Spleen (tissue), 11 donors: ENCODE data around the gene PPCDC. TPM values are rescaled to one million over a fixed set of nuclear protein-coding genes. Genes with fewer than 3 reads are reported as not detected.

Source experiments
- DNase-seq: peaks from one replicate; pipeline ENCODE4 v3.0.0-alpha.2; 2020
- H3K27ac ChIP-seq, 8 donors: fragments of 200-600 bp; sonication (generic) in 7 of 8; 1 replicate in 4 of 8; 2 replicates in 4 of 8; pipeline versions ENCODE4 v1.5.0 to v1.8.0; 2016 to 2021; ENCODE audit warnings: inconsistent platforms in 4 of 8, mild to moderate bottlenecking in 4 of 8, moderate library complexity in 1 of 8
- H3K27me3 ChIP-seq, 7 donors: fragments of 200-600 bp; sonication (generic) in 6 of 7; replicated peaks in 1 of 7; 1 replicate in 4 of 7; 2 replicates in 3 of 7; pipeline versions ENCODE4 v1.5.0 to v1.8.0; 2016 to 2021; ENCODE audit warnings: inconsistent platforms in 3 of 7, mild to moderate bottlenecking in 1 of 7
- H3K36me3 ChIP-seq, 6 donors: fragments of 200-600 bp; sonication (generic) in 5 of 6; 1 replicate in 4 of 6; 2 replicates in 2 of 6; pipeline versions ENCODE4 v1.5.0 to v1.8.0; 2016 to 2021; ENCODE audit warnings: inconsistent platforms in 2 of 6
- H3K4me1 ChIP-seq, 6 donors: fragments of 200-600 bp; sonication (generic) in 5 of 6; 1 replicate in 3 of 6; 2 replicates in 3 of 6; pipeline versions ENCODE4 v1.5.0 to v1.8.0; 2016 to 2021; ENCODE audit warnings: inconsistent platforms in 3 of 6
- H3K4me3 ChIP-seq, 8 donors: fragments of 200-600 bp; sonication (generic) in 7 of 8; 1 replicate in 4 of 8; 2 replicates in 4 of 8; pipeline versions ENCODE4 v1.5.0 to v1.8.0; 2016 to 2021; ENCODE audit warnings: inconsistent platforms in 4 of 8, mild to moderate bottlenecking in 4 of 8, moderate library complexity in 2 of 8
- H3K9me3 ChIP-seq, 8 donors: fragments of 200-600 bp; sonication (generic) in 7 of 8; 1 replicate in 4 of 8; 2 replicates in 4 of 8; pipeline versions ENCODE4 v1.5.0 to v1.8.0; 2016 to 2021; ENCODE audit warnings: inconsistent platforms in 4 of 8
- POLR2A ChIP-seq, 3 donors: fragments of 450-650 bp; IDR thresholded peaks; one replicate each; pipeline ENCODE4 v1.5.1; 2017; ENCODE audit warnings: antibody characterized with exemption in 3 of 3, mild to moderate bottlenecking in 1 of 3
- POLR2AphosphoS5 ChIP-seq, 3 donors: sonication (generic); formaldehyde crosslinking; IDR thresholded peaks; one replicate each; pipeline ENCODE4 v1.5.1; 2017; ENCODE audit warnings: antibody characterized with exemption in 3 of 3
- WGBS, 5 donors: extraction: QIAGEN DNeasy Blood & Tissue Kit in 3 of 5; methylation state at CpG; one replicate each; pipeline versions ENCODE4 v1.1.5 to v1.1.7; 2013 to 2018; 5-methylcytosine and 5-hydroxymethylcytosine counted together
- intact Hi-C: fragments of 100-400 bp; cut with DNase I; formaldehyde crosslinking; loops from one replicate; pipeline ENCODE4 v1.15.0; 2023; ENCODE audit warnings: low total_unique reads
- polyA plus RNA-seq, 3 donors: library from polyadenylated mRNA; stranded (reverse); fragments of 200-250 nt; gene quantifications; one replicate each; pipeline ENCODE4 v1.2.1, GENCODE V29; 2013
- small RNA-seq, 4 donors: library from RNA; depleted of rRNA; stranded (forward); fragments of <200 nt; gene quantifications; one replicate each; pipeline ENCODE3, GENCODE V24; 2016
- total RNA-seq, 7 donors: library from RNA; depleted of rRNA in 3 of 7; stranded (reverse); fragments of >200 nt in 3 of 7; fragmentation: NEBNext Ultra II Directional in 4 of 7; extraction: Animal tissue kit (Norgen Biotek cat#: 25700) in 4 of 7; gene quantifications; one replicate each; pipeline versions ENCODE4 v1.1.0 to v1.2.1, GENCODE V29; 2016 to 2021
- TF ChIP-seq, protein P1 (sequence below), 11 experiments: fragments of 200-600 bp in 7 of 11; fragments of 450-650 bp in 4 of 11; sonication (generic) in 4 of 11; IDR thresholded peaks in 8 of 11; conservative IDR thresholded peaks in 3 of 11; 1 replicate in 7 of 11; 2 replicates in 4 of 11; pipeline versions ENCODE4 v1.4.0 to v1.8.0; 2016 to 2021; ENCODE audit warnings: antibody characterized with exemption in 11 of 11, inconsistent platforms in 4 of 11, mild to moderate bottlenecking in 1 of 11
- donor health status: healthy with polysubstance abuse.
- donor health status: DM: no; HTN: no; CAD: no; lungs with moderate emphysema.
- donor health status: DM: no; HTN: no; CAD: no.
- donor health status: Bipolar disorder and iron deficiency.
- donor health status: healthy.
- donor health status: DM: no; HTN: no; CAD: no.
- donor health status: DM: yes; HTN: yes; CAD: no.

Gene PPCDC
- total and polyA plus RNA-seq, 10 donors, result 13.8 to 29.0 (median 22.2) TPM

- intact Hi-C loops, result no loop called here
- DNase-seq, result no peak
Measured at GRCh38 chr15:75095594-75095993, 72.2 kb downstream of the PPCDC start.

DNA sequence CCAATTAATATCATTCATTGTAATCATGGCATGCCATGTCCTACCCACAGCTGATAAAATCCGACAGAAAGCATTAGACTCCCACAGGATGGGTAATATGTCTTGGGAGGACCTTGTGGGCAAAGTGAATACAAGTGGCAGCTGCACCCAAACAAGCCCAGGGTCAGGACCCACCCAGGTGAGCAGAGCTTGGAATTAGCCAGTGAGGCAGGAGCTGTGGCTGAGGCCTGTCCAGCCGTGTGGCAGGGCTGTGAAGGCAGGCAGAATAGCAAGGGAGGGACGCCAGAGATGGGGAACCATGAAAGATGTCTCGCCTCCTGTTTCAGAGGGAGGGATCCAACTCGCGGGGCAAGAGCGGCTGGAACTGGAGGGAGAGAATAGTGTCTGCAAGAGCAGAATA is 74.5 kb downstream of the PPCDC start:
- peaks cover 0 to 11% (median 3%) of the 10 kb centered on the region in 6 donors for H3K4me1 ChIP-seq
- WGBS, 5 donors, result 77 to 94% (median 91%) methylated on average over 7 of the region's 7 CpGs
- no peaks in the 10 kb centered on the region for H3K36me3 ChIP-seq
- no peak overlapping the region for H3K27ac ChIP-seq
- TF ChIP-seq, protein P1, sequence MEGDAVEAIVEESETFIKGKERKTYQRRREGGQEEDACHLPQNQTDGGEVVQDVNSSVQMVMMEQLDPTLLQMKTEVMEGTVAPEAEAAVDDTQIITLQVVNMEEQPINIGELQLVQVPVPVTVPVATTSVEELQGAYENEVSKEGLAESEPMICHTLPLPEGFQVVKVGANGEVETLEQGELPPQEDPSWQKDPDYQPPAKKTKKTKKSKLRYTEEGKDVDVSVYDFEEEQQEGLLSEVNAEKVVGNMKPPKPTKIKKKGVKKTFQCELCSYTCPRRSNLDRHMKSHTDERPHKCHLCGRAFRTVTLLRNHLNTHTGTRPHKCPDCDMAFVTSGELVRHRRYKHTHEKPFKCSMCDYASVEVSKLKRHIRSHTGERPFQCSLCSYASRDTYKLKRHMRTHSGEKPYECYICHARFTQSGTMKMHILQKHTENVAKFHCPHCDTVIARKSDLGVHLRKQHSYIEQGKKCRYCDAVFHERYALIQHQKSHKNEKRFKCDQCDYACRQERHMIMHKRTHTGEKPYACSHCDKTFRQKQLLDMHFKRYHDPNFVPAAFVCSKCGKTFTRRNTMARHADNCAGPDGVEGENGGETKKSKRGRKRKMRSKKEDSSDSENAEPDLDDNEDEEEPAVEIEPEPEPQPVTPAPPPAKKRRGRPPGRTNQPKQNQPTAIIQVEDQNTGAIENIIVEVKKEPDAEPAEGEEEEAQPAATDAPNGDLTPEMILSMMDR (IDR thresholded peaks at IDR 0.05 in 8 of 11, conservative IDR thresholded peaks at IDR 0.05 in 3 of 11), result no peak
- TF ChIP-seq POLR2A (IDR thresholded peaks at IDR 0.05), result no peak
- no peak for TF ChIP-seq POLR2AphosphoS5 (IDR thresholded peaks at IDR 0.05)
- no peaks in the 10 kb centered on the region for H3K27me3 ChIP-seq
- no peak for DNase-seq
- intact Hi-C loops, result no loop called here
- H3K9me3 ChIP-seq, result no peaks in the 10 kb centered on the region
- H3K4me3 ChIP-seq, result no peak overlapping the region

More at GRCh38 chr15:75095594-75095993, 72.2 kb downstream of the PPCDC start:
- peaks cover 0 to 2% (median 0%) of the 10 kb centered on the region in 8 donors for H3K9me3 ChIP-seq
- no peaks in the 10 kb centered on the region for H3K36me3 ChIP-seq
- no peaks in the 10 kb centered on the region for H3K27me3 ChIP-seq
- peaks cover 0 to 24% (median 4%) of the 10 kb centered on the region in 6 donors for H3K4me1 ChIP-seq
- WGBS, 5 donors, result 59 to 83% (median 75%) methylated on average over 4 of the region's 4 CpGs
- TF ChIP-seq POLR2A (IDR thresholded peaks at IDR 0.05) (no peak), POLR2AphosphoS5 (IDR thresholded peaks at IDR 0.05) (no peak)
- TF ChIP-seq, protein P1 (IDR thresholded peaks at IDR 0.05 in 8 of 11, conservative IDR thresholded peaks at IDR 0.05 in 3 of 11), result no peak
- no peak overlapping the region for H3K4me3 ChIP-seq
- H3K27ac ChIP-seq, result no peak overlapping the region

GRCh38 chr15:75098404-75098803 is 75.0 kb downstream of the PPCDC start:
- Histone ChIP-seq H3K27ac (no peak overlapping the region), H3K4me1 (peaks cover 0 to 11% (median 3%) of the 10 kb centered on the region in 6 donors), H3K4me3 (no peak overlapping the region), H3K36me3 (no peaks in the 10 kb centered on the region), H3K9me3 (no peaks in the 10 kb centered on the region), H3K27me3 (no peaks in the 10 kb centered on the region)
- no peak for DNase-seq
- intact Hi-C loops, result no loop called here
- WGBS, 5 donors, result 91 to 95% (median 91%) methylated on average over 4 of the region's 4 CpGs
- no peak for TF ChIP-seq POLR2A (IDR thresholded peaks at IDR 0.05)
- no peak for TF ChIP-seq POLR2AphosphoS5 (IDR thresholded peaks at IDR 0.05)
- TF ChIP-seq, protein P1 (IDR thresholded peaks at IDR 0.05 in 8 of 11, conservative IDR thresholded peaks at IDR 0.05 in 3 of 11), result no peak

Small RNAs within 50 kb of the gene (small RNA-seq; reads per million reads assigned to genes)
- 0 reads per million in 4 donors for gene AC015720.1
- 0 reads per million in 4 donors for gene RF00019

Other genes starting within 250 kb of the PPCDC start
- 100 to 1,000 TPM; 121 to 281 (median 197) TPM for gene CSK, start 241.5 kb upstream of the PPCDC start, total RNA-seq
- 100 to 1,000 TPM; 150 to 244 (median 187) TPM for gene CSK, start 241.5 kb upstream of the PPCDC start, polyA plus RNA-seq
- 100 to 1,000 TPM in 4 of 7 donors, 10 to 100 TPM in 3; 55.3 to 164 (median 106) TPM for gene LMAN1L, start 210.8 kb upstream of the PPCDC start, total RNA-seq
- gene LMAN1L, start 210.8 kb upstream of the PPCDC start, polyA plus RNA-seq, result 10 to 100 TPM in 2 of 3 donors, 1 to 10 TPM in 1; 2.4 to 36.8 (median 25.6) TPM
- 10 to 100 TPM; 17.7 to 73.7 (median 37.0) TPM for gene CPLX3, start 197.0 kb upstream of the PPCDC start, total RNA-seq
- gene CPLX3, start 197.0 kb upstream of the PPCDC start, polyA plus RNA-seq, result 100 to 1,000 TPM in 2 of 3 donors, 10 to 100 TPM in 1; 28.9 to 207 (median 127) TPM
- 10 to 100 TPM; 51.7 to 74.6 (median 57.7) TPM for gene ULK3, start 180.4 kb upstream of the PPCDC start, total RNA-seq
- gene ULK3, start 180.4 kb upstream of the PPCDC start, polyA plus RNA-seq, result 10 to 100 TPM; 33.2 to 71.5 (median 64.7) TPM
- gene SCAMP2, start 150.2 kb upstream of the PPCDC start, total RNA-seq, result 100 to 1,000 TPM in 5 of 7 donors, 10 to 100 TPM in 2; 84.3 to 129 (median 113) TPM
- 10 to 100 TPM; 34.7 to 48.1 (median 38.5) TPM for gene SCAMP2, start 150.2 kb upstream of the PPCDC start, polyA plus RNA-seq
- gene MPI, start 133.5 kb upstream of the PPCDC start, total RNA-seq, result 10 to 100 TPM; 25.6 to 49.9 (median 41.0) TPM
- gene MPI, start 133.5 kb upstream of the PPCDC start, polyA plus RNA-seq, result 10 to 100 TPM; 16.4 to 29.6 (median 20.5) TPM
- 100 to 1,000 TPM in 1 of 7 donors, 10 to 100 TPM in 6; 54.6 to 103 (median 69.8) TPM for gene FAM219B, start 116.7 kb upstream of the PPCDC start, total RNA-seq
- 10 to 100 TPM; 18.6 to 31.3 (median 20.1) TPM for gene FAM219B, start 116.7 kb upstream of the PPCDC start, polyA plus RNA-seq
- gene COX5A, start 85.5 kb upstream of the PPCDC start, total RNA-seq, result 100 to 1,000 TPM in 4 of 7 donors, 10 to 100 TPM in 3; 83.2 to 122 (median 108) TPM
- gene COX5A, start 85.5 kb upstream of the PPCDC start, polyA plus RNA-seq, result 100 to 1,000 TPM; 142 to 247 (median 221) TPM
- 10 to 100 TPM in 6 of 7 donors, 1 to 10 TPM in 1; 7.9 to 18.9 (median 15.4) TPM for gene RPP25, start 66.8 kb upstream of the PPCDC start, total RNA-seq
- 10 to 100 TPM in 2 of 3 donors, 1 to 10 TPM in 1; 4.6 to 11.4 (median 10.9) TPM for gene RPP25, start 66.8 kb upstream of the PPCDC start, polyA plus RNA-seq
- 10 to 100 TPM in 3 of 7 donors, 1 to 10 TPM in 4; 6.6 to 20.0 (median 8.7) TPM for gene SCAMP5, start 28.0 kb upstream of the PPCDC start, total RNA-seq
- 1 to 10 TPM; 1.8 to 7.1 (median 3.8) TPM for gene SCAMP5, start 28.0 kb upstream of the PPCDC start, polyA plus RNA-seq
- gene C15orf39, start 178.3 kb downstream of the PPCDC start, total RNA-seq, result 10 to 100 TPM; 56.0 to 70.2 (median 67.6) TPM
- 10 to 100 TPM in 1 of 3 donors, 1 to 10 TPM in 2; 6.9 to 19.3 (median 7.4) TPM for gene C15orf39, start 178.3 kb downstream of the PPCDC start, polyA plus RNA-seq
- not detected for gene GOLGA6C, start 234.7 kb downstream of the PPCDC start, total RNA-seq
- not detected for gene GOLGA6C, start 234.7 kb downstream of the PPCDC start, polyA plus RNA-seq